ENCODE data around the gene SMIM36.
A peak's percentile ranks its signal among the peaks of the same experiment; 100 is the strongest.

Gene SMIM36

GRCh38 chr17:55420067-55420775 is 91.0 kb downstream of the SMIM36 start:
- TF ChIP-seq CTCF (IDR thresholded peaks at IDR 0.05; ENCODE audit: insufficient read depth, low read depth, low read length, missing control alignments), result no peak
- H3K4me3 ChIP-seq (ENCODE audit: low read depth, low read length), result peak overlapping the region; percentile 84
- peak; percentile 80 for DNase-seq (ENCODE audit: low read depth)

- peak overlapping the region; percentile 84 for H3K4me3 ChIP-seq (ENCODE audit: low read depth, low read length)
- no peak for DNase-seq (ENCODE audit: low read depth)
- no peak for TF ChIP-seq CTCF (IDR thresholded peaks at IDR 0.05; ENCODE audit: insufficient read depth, low read depth, low read length, missing control alignments)
Observed at GRCh38 chr17:55418369-55419268, 92.6 kb downstream of the SMIM36 start.

GRCh38 chr17:55417411-55418268 is 93.6 kb downstream of the SMIM36 start:
- DNase-seq (ENCODE audit: low read depth), result no peak
- no peak for TF ChIP-seq CTCF (IDR thresholded peaks at IDR 0.05; ENCODE audit: insufficient read depth, low read depth, low read length, missing control alignments)
- no peak overlapping the region for H3K4me3 ChIP-seq (ENCODE audit: low read depth, low read length)

- peak; percentile 40 for DNase-seq (ENCODE audit: low read depth)
- TF ChIP-seq CTCF (IDR thresholded peaks at IDR 0.05; ENCODE audit: insufficient read depth, low read depth, low read length, missing control alignments), result no peak
- no peak overlapping the region for H3K4me3 ChIP-seq (ENCODE audit: low read depth, low read length)
Observed at GRCh38 chr17:55416470-55417052, 94.7 kb downstream of the SMIM36 start.

GRCh38 chr17:55416000-55416399 is 95.3 kb downstream of the SMIM36 start:
- no peak overlapping the region for H3K4me3 ChIP-seq (ENCODE audit: low read depth, low read length)
- TF ChIP-seq CTCF (IDR thresholded peaks at IDR 0.05; ENCODE audit: insufficient read depth, low read depth, low read length, missing control alignments), result no peak
- DNase-seq (ENCODE audit: low read depth), result no peak

GRCh38 chr17:55414983-55415382 is 96.3 kb downstream of the SMIM36 start:
- DNase-seq (ENCODE audit: low read depth), result no peak
- no peak for TF ChIP-seq CTCF (IDR thresholded peaks at IDR 0.05; ENCODE audit: insufficient read depth, low read depth, low read length, missing control alignments)
- H3K4me3 ChIP-seq (ENCODE audit: low read depth, low read length), result no peak overlapping the region

Data from GM12865 (cell line).